Neural crest cell (in vitro differentiated cells): Measurements from ENCODE around the gene ADCK1. TPM values are rescaled to one million over a fixed set of nuclear protein-coding genes. Genes with fewer than 3 reads are reported as not detected.

Source experiments
- DNase-seq: peaks from one replicate; pipeline ENCODE4 v3.0.0; 2021; ENCODE audit warnings: low read depth, mixed read lengths, low spot score
- H3K27ac Mint-ChIP-seq: one replicate; pipeline ENCODE4 v1.8.0; 2021; ENCODE audit warnings: mild to moderate bottlenecking, mixed read lengths; ENCODE audit not compliant: unreplicated experiment
- H3K27me3 Mint-ChIP-seq: 2 replicates; pipeline ENCODE4 v1.8.0; 2021; ENCODE audit warnings: low read depth, mild to moderate bottlenecking, mixed read lengths
- H3K36me3 Mint-ChIP-seq: 2 replicates; pipeline ENCODE4 v1.8.0; 2021; ENCODE audit warnings: low read depth, mild to moderate bottlenecking, mixed read lengths
- H3K4me1 Mint-ChIP-seq: 2 replicates; pipeline ENCODE4 v1.8.0; 2021; ENCODE audit warnings: mixed read lengths
- H3K4me3 Mint-ChIP-seq: one replicate; pipeline ENCODE4 v1.8.0; 2021; ENCODE audit warnings: mild to moderate bottlenecking, mixed read lengths
- H3K9me3 Mint-ChIP-seq: 2 replicates; pipeline ENCODE4 v1.8.0; 2021; ENCODE audit warnings: mixed read lengths
- CTCF ChIP-seq: fragments of 200-600 bp; sonication (generic); conservative IDR thresholded peaks from 2 replicates; pipeline ENCODE4 v1.5.0; 2021; ENCODE audit warnings: antibody characterized with exemption, mild to moderate bottlenecking
- total RNA-seq: library from RNA; stranded (reverse); gene quantifications from 2 replicates; pipeline ENCODE4 v1.2.1, GENCODE V29; 2021

Gene ADCK1
- total RNA-seq, 1 donor from 2014 or later = 9.0 TPM

GRCh38 chr14:77924141-77924948 is 124.4 kb downstream of the ADCK1 start:
- no peak overlapping the region for H3K4me3 Mint-ChIP-seq
- peaks cover 5% of the 10 kb centered on the region for H3K9me3 Mint-ChIP-seq
- H3K36me3 Mint-ChIP-seq = peaks cover 15% of the 10 kb centered on the region
- no peak overlapping the region for H3K27ac Mint-ChIP-seq
- DNase-seq = no peak
- H3K27me3 Mint-ChIP-seq = no peaks in the 10 kb centered on the region
- TF ChIP-seq CTCF = no peak
- no peaks in the 10 kb centered on the region for H3K4me1 Mint-ChIP-seq

- H3K27ac Mint-ChIP-seq = no peak overlapping the region
- no peak overlapping the region for H3K4me3 Mint-ChIP-seq
- no peaks in the 10 kb centered on the region for H3K27me3 Mint-ChIP-seq
- H3K9me3 Mint-ChIP-seq = no peaks in the 10 kb centered on the region
- no peaks in the 10 kb centered on the region for H3K4me1 Mint-ChIP-seq
- DNase-seq = no peak
- no peak for TF ChIP-seq CTCF
- peaks cover 14% of the 10 kb centered on the region for H3K36me3 Mint-ChIP-seq
These were observed 127.0 kb downstream of the ADCK1 start for GRCh38 chr14:77926942-77927341.

- no peak for TF ChIP-seq CTCF
- H3K4me3 Mint-ChIP-seq = no peak overlapping the region
- peaks cover 47% of the 10 kb centered on the region for H3K36me3 Mint-ChIP-seq
- H3K27ac Mint-ChIP-seq = no peak overlapping the region
- H3K4me1 Mint-ChIP-seq = no peaks in the 10 kb centered on the region
- peaks cover 17% of the 10 kb centered on the region for H3K9me3 Mint-ChIP-seq
- H3K27me3 Mint-ChIP-seq = no peaks in the 10 kb centered on the region
- no peak for DNase-seq
These were observed 131.5 kb downstream of the ADCK1 start for GRCh38 chr14:77931441-77931840.

GRCh38 chr14:77936138-77936639 is 136.3 kb downstream of the ADCK1 start:
- Mint-ChIP-seq H3K9me3 (peaks cover 24% of the 10 kb centered on the region), H3K4me3 (no peak overlapping the region)

GRCh38 chr14:77947372-77947771 is 147.5 kb downstream of the ADCK1 start:
- no peak for TF ChIP-seq CTCF
- Mint-ChIP-seq H3K4me1 (no peaks in the 10 kb centered on the region), H3K9me3 (peaks cover 7% of the 10 kb centered on the region), H3K36me3 (peaks cover 7% of the 10 kb centered on the region), H3K4me3 (no peak overlapping the region), H3K27ac (no peak overlapping the region), H3K27me3 (no peaks in the 10 kb centered on the region)
- no peak for DNase-seq

More at GRCh38 chr14:77936138-77936639, 136.3 kb downstream of the ADCK1 start:
- Mint-ChIP-seq H3K36me3 (peaks cover 46% of the 10 kb centered on the region), H3K4me1 (no peaks in the 10 kb centered on the region), H3K27ac (no peak overlapping the region), H3K27me3 (no peaks in the 10 kb centered on the region)
- TF ChIP-seq CTCF = no peak
- no peak for DNase-seq
